ENCODE data around the gene ZNF664.

The ZNF664 gene

GRCh38 chr12:124011435-124012115, 38.6 kb downstream of the ZNF664 start:
- DNase-seq, result no peak

GRCh38 chr12:124013073-124013472, 40.1 kb downstream of the ZNF664 start:
- DNase-seq, result no peak

- DNase-seq, result no peak
Measured at GRCh38 chr12:124015494-124016461, 42.8 kb downstream of the ZNF664 start.

GRCh38 chr12:124017064-124017463, 44.0 kb downstream of the ZNF664 start:
- no peak for DNase-seq

GRCh38 chr12:124018539-124018938, 45.5 kb downstream of the ZNF664 start:
- DNase-seq, result no peak

- no peak for DNase-seq
Measured at GRCh38 chr12:124019115-124019514, 46.1 kb downstream of the ZNF664 start.

- no peak for DNase-seq
Measured at GRCh38 chr12:124020514-124020949, 47.5 kb downstream of the ZNF664 start.

GRCh38 chr12:124021007-124021406, 48.0 kb downstream of the ZNF664 start:
- DNase-seq, result peak; percentile 45

GRCh38 chr12:124022161-124022560, 49.1 kb downstream of the ZNF664 start:
- DNase-seq, result no peak

GRCh38 chr12:124024263-124024678, 51.3 kb downstream of the ZNF664 start:
- DNase-seq, result peak; percentile 30

GRCh38 chr12:124024776-124025175, 51.8 kb downstream of the ZNF664 start:
- no peak for DNase-seq

GRCh38 chr12:124025661-124026060, 52.6 kb downstream of the ZNF664 start:
- peak; percentile 43 for DNase-seq

GRCh38 chr12:124026755-124027745, 54.0 kb downstream of the ZNF664 start:
- peak; percentile 33 for DNase-seq

GRCh38 chr12:124027753-124028554, 54.9 kb downstream of the ZNF664 start:
- peak; percentile 33 for DNase-seq

- DNase-seq, result no peak
Measured at GRCh38 chr12:124028555-124028925, 55.5 kb downstream of the ZNF664 start.

GRCh38 chr12:124030008-124030407, 57.0 kb downstream of the ZNF664 start:
- DNase-seq, result no peak

GRCh38 chr12:124030510-124030909, 57.5 kb downstream of the ZNF664 start:
- DNase-seq, result no peak

- no peak for DNase-seq
Measured at GRCh38 chr12:124031058-124031457, 58.0 kb downstream of the ZNF664 start.

- no peak for DNase-seq
Measured at GRCh38 chr12:124032265-124032886, 59.4 kb downstream of the ZNF664 start.

- no peak for DNase-seq
Measured at GRCh38 chr12:124033859-124034258, 60.8 kb downstream of the ZNF664 start.

- DNase-seq, result no peak
Measured at GRCh38 chr12:124034297-124034696, 61.3 kb downstream of the ZNF664 start.
